WERI-Rb-1 (cell line): Measurements from ENCODE around the gene ADPGK.
"Not testable (repeated sequence)": the region's sequence is repeated elsewhere in the genome, so short reads cannot be mapped to it uniquely, and the experiment has no call there.

ENCODE experiments used
- DNase-seq: peaks from one replicate; pipeline ENCODE4 v3.0.0-alpha.2; 2020
- H3K27ac ChIP-seq: fragments of 250-450 bp; sonication (Bioruptor Pico); 2 replicates; pipeline ENCODE4 v1.5.1; 2020; ENCODE audit warnings: mild to moderate bottlenecking, moderate library complexity
- H3K27me3 ChIP-seq: fragments of 250-450 bp; sonication (Bioruptor Pico); 2 replicates; pipeline ENCODE4 v1.5.1; 2021; ENCODE audit warnings: mild to moderate bottlenecking, low read depth, moderate library complexity; ENCODE audit not compliant: insufficient read depth, severe bottlenecking
- H3K36me3 ChIP-seq: fragments of 250-450 bp; sonication (Bioruptor Pico); 2 replicates; pipeline ENCODE4 v1.5.1; 2020; ENCODE audit warnings: mild to moderate bottlenecking, moderate library complexity
- H3K4me3 ChIP-seq: 2 replicates; pipeline ENCODE4 v1.5.1; 2011; ENCODE audit warnings: low read depth, mild to moderate bottlenecking, control low read depth, low read length
- H3K9me3 ChIP-seq: fragments of 250-450 bp; sonication (Bioruptor Pico); 2 replicates; pipeline ENCODE4 v1.5.1; 2021; ENCODE audit warnings: mild to moderate bottlenecking, moderate library complexity; ENCODE audit not compliant: severe bottlenecking
- TF ChIP-seq, protein P1 (sequence below): IDR thresholded peaks from 2 replicates; pipeline ENCODE4 v1.5.1; 2011; ENCODE audit warnings: low read depth, mild to moderate bottlenecking, control low read depth, inconsistent platforms, low read length

The ADPGK gene

DNA sequence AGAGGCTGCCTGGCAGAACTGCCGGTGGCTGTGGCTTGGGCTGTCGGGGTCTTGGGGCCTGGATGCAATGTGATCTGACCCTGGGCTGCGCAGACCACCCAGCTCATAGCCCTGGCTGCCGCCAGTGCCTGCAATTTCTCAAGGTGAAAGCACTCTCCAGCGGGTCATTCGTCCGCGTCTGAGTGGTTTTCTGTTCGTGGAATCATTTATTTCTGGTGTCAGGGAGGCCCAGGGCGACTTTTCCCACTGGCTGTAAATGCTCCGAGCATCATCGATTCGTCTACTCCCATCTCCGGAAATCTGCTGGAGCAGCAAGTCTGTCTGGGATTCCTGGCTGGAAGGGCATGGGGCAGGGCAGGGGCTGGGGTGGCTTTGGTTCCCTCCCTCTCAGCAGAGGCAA is 40.6 kb upstream of the ADPGK start:
- DNase-seq, result no peak
- Histone ChIP-seq H3K4me3 (no peak overlapping the region), H3K36me3 (no peaks in the 10 kb centered on the region), H3K27me3 (no peaks in the 10 kb centered on the region), H3K9me3 (no peaks in the 10 kb centered on the region), H3K27ac (no peak overlapping the region)
- TF ChIP-seq, protein P1, sequence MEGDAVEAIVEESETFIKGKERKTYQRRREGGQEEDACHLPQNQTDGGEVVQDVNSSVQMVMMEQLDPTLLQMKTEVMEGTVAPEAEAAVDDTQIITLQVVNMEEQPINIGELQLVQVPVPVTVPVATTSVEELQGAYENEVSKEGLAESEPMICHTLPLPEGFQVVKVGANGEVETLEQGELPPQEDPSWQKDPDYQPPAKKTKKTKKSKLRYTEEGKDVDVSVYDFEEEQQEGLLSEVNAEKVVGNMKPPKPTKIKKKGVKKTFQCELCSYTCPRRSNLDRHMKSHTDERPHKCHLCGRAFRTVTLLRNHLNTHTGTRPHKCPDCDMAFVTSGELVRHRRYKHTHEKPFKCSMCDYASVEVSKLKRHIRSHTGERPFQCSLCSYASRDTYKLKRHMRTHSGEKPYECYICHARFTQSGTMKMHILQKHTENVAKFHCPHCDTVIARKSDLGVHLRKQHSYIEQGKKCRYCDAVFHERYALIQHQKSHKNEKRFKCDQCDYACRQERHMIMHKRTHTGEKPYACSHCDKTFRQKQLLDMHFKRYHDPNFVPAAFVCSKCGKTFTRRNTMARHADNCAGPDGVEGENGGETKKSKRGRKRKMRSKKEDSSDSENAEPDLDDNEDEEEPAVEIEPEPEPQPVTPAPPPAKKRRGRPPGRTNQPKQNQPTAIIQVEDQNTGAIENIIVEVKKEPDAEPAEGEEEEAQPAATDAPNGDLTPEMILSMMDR, result no peak

GRCh38 chr15:72820278-72820677 is 36.7 kb upstream of the ADPGK start:
- H3K27me3 ChIP-seq, result no peaks in the 10 kb centered on the region
- H3K9me3 ChIP-seq, result no peaks in the 10 kb centered on the region
- DNase-seq, result no peak
- TF ChIP-seq, protein P1, result no peak
- H3K4me3 ChIP-seq, result no peak overlapping the region
- H3K36me3 ChIP-seq, result no peaks in the 10 kb centered on the region
- H3K27ac ChIP-seq, result no peak overlapping the region

DNA sequence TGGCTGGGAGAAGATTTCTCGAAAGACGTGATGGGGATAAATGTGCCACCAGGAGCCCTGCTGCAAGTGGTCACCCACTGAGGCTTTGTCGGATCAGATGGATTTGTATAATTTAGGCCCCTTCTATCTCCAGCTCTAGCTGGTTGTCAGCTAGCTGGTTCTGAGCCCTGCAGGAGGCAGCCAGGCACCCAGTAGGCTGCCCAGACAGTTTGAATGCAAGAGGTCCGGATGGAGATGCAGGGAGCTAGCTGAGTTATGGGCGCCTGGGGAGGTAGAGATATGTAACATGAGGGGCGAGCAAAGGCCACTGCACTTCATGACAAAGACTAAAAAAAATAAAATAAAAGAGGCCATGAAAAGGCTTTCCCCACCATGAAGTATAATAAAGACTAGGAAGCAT is 35.1 kb upstream of the ADPGK start:
- DNase-seq, result no peak
- H3K9me3 ChIP-seq, result no peaks in the 10 kb centered on the region
- H3K27ac ChIP-seq, result no peak overlapping the region
- H3K27me3 ChIP-seq, result no peaks in the 10 kb centered on the region
- TF ChIP-seq, protein P1, result no peak
- H3K36me3 ChIP-seq, result no peaks in the 10 kb centered on the region
- H3K4me3 ChIP-seq, result no peak overlapping the region

GRCh38 chr15:72813345-72814004 is 29.9 kb upstream of the ADPGK start:
- Histone ChIP-seq H3K4me3 (no peak overlapping the region), H3K36me3 (no peaks in the 10 kb centered on the region), H3K27ac (no peak overlapping the region), H3K27me3 (no peaks in the 10 kb centered on the region), H3K9me3 (no peaks in the 10 kb centered on the region)
- TF ChIP-seq, protein P1, result no peak
- no peak for DNase-seq

GRCh38 chr15:72809329-72809728 is 25.8 kb upstream of the ADPGK start:
- TF ChIP-seq, protein P1, result no peak
- no peaks in the 10 kb centered on the region for H3K36me3 ChIP-seq
- H3K27ac ChIP-seq, result no peak overlapping the region
- peaks cover 2% of the 10 kb centered on the region for H3K9me3 ChIP-seq
- DNase-seq, result no peak
- H3K4me3 ChIP-seq, result no peak overlapping the region
- H3K27me3 ChIP-seq, result no peaks in the 10 kb centered on the region

DNA sequence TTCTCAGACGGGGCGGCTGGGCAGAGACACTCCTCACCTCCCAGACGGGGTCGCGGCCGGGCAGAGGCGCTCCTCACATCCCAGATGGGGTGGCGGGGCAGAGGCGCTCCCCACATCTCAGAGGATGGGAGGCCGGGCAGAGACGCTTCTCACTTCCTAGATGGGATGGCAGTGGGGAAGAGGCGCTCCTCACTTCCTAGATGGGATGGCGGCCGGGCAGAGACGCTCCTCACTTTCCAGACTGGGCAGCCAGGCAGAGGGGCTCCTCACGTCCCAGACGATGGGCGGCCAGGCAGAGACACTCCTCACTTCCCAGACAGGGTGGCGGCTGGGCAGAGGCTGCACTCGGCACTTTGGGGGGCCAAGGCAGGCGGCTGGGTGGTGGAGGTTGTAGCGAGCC is 23.8 kb upstream of the ADPGK start:
- not testable (repeated sequence) for H3K36me3 ChIP-seq, DNase-seq, H3K27me3 ChIP-seq, H3K27ac ChIP-seq, H3K4me3 ChIP-seq, H3K9me3 ChIP-seq
